ENCODE measurements around the gene ZNF611.
A peak's percentile ranks its signal among the peaks of the same experiment; 100 is the strongest.
"Not testable (repeated sequence)": the region's sequence is repeated elsewhere in the genome, so short reads cannot be mapped to it uniquely, and the experiment has no call there.

ZNF611 gene

GRCh38 chr19:52716522-52716921, 18.3 kb downstream of the ZNF611 start:
- no peak for DNase-seq (ENCODE audit: low read depth in 2 of 2)

- DNase-seq (ENCODE audit: low read depth in 2 of 2): not testable (repeated sequence)
Measured at GRCh38 chr19:52715902-52716301, 18.9 kb downstream of the ZNF611 start.

GRCh38 chr19:52715330-52715729, 19.5 kb downstream of the ZNF611 start:
- not testable (repeated sequence) for DNase-seq (ENCODE audit: low read depth in 2 of 2)

- DNase-seq (ENCODE audit: low read depth in 2 of 2): not testable (repeated sequence)
Measured at GRCh38 chr19:52713051-52713450, 21.8 kb downstream of the ZNF611 start.

GRCh38 chr19:52711661-52712060, 23.2 kb downstream of the ZNF611 start:
- DNase-seq (ENCODE audit: low read depth in 2 of 2): not testable (repeated sequence)

GRCh38 chr19:52710538-52710937, 24.3 kb downstream of the ZNF611 start:
- no peak for DNase-seq (ENCODE audit: low read depth in 2 of 2)

- DNase-seq (ENCODE audit: low read depth in 2 of 2): not testable (repeated sequence)
Measured at GRCh38 chr19:52705615-52706014, 29.2 kb downstream of the ZNF611 start.

- DNase-seq (ENCODE audit: low read depth in 2 of 2): no peak
Measured at GRCh38 chr19:52703917-52704316, 30.9 kb downstream of the ZNF611 start.

GRCh38 chr19:52700673-52701072, 34.2 kb downstream of the ZNF611 start:
- no peak for DNase-seq (ENCODE audit: low read depth in 2 of 2)

GRCh38 chr19:52699555-52699954, 35.3 kb downstream of the ZNF611 start:
- DNase-seq (ENCODE audit: low read depth in 2 of 2): not testable (repeated sequence)

- DNase-seq (ENCODE audit: low read depth in 2 of 2): no peak
Measured at GRCh38 chr19:52695996-52696395, 38.8 kb downstream of the ZNF611 start.

GRCh38 chr19:52694921-52695320, 39.9 kb downstream of the ZNF611 start:
- no peak for DNase-seq (ENCODE audit: low read depth in 2 of 2)

GRCh38 chr19:52694281-52694680, 40.6 kb downstream of the ZNF611 start:
- DNase-seq (ENCODE audit: low read depth in 2 of 2): not testable (repeated sequence)

- DNase-seq (ENCODE audit: low read depth in 2 of 2): no peak
Measured at GRCh38 chr19:52692431-52693008, 42.3 kb downstream of the ZNF611 start.

GRCh38 chr19:52691737-52692136, 43.1 kb downstream of the ZNF611 start:
- DNase-seq (ENCODE audit: low read depth in 2 of 2): no peak

- no peak for DNase-seq (ENCODE audit: low read depth in 2 of 2)
Measured at GRCh38 chr19:52691215-52691610, 43.6 kb downstream of the ZNF611 start.

- DNase-seq (ENCODE audit: low read depth in 2 of 2): peak; percentile 85 to 86
Measured at GRCh38 chr19:52690369-52691214, 44.3 kb downstream of the ZNF611 start.

- peak in 1 of 2 donors; percentile 15 for DNase-seq (ENCODE audit: low read depth in 2 of 2)
Measured at GRCh38 chr19:52689843-52690368, 44.9 kb downstream of the ZNF611 start.

GRCh38 chr19:52688925-52689796, 45.7 kb downstream of the ZNF611 start:
- not testable (repeated sequence) for DNase-seq (ENCODE audit: low read depth in 2 of 2)

GRCh38 chr19:52688335-52688734, 46.5 kb downstream of the ZNF611 start:
- DNase-seq (ENCODE audit: low read depth in 2 of 2): no peak

GRCh38 chr19:52687684-52688083, 47.2 kb downstream of the ZNF611 start:
- DNase-seq (ENCODE audit: low read depth in 2 of 2): no peak

- no peak for DNase-seq (ENCODE audit: low read depth in 2 of 2)
Measured at GRCh38 chr19:52685811-52686210, 49.0 kb downstream of the ZNF611 start.
